ENCODE data around the gene MCFD2. TPM values are rescaled to one million over a fixed set of nuclear protein-coding genes. Genes with fewer than 3 reads are reported as not detected.

Gene MCFD2
- polyA plus RNA-seq, 1 donor (not counting 4 experiments of a cell fraction or from before 2014, with no cell fraction given) = 132 TPM

DNA sequence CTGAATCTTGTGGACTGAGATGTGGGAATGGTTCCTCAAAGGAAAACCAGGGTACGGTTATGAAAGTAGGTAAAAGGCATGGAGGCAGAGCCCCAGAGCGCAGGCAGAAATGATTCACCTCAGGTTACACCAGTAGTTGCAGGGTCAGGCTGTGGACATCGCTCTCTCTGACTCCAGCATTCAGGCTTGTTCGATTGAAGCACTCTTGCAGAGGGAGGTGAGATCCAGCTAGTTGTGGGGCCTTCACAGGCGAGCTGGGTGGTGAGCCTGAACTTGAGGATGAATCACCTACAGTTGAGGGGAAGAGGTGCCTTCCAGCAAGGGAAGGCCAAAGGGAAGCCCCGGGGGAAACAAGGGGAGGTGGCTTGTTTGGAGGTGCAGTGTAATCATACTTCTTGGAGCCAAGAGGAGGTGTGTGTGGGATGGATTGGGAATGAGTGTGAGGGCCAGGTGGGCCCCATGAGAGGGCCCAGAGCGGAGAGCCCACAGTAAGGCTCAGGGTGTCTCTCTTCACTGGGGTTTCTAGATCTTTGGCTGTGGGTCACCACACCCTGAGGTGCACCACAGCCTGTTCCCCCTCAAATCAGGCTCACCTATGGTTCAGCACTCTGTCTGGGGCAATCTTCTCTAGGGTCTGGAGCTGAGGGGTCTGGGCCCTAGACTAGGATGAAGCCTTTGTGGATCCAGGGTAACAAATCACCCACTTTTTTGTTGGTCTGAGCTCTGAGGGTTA lies 48.5 kb upstream of the MCFD2 start:
- no peaks in the 10 kb centered on the region for H3K79me2 ChIP-seq (ENCODE audit: control insufficient read depth, insufficient read depth, low read length)
- peaks cover 2 to 3% of the 10 kb centered on the region in 2 experiments for H3K36me3 ChIP-seq (ENCODE audit: control insufficient read depth in 2 of 2, extremely low read depth in 1 of 2, insufficient read depth in 2 of 2, low read length in 2 of 2)
- DNase-seq (ENCODE audit: low read depth, low spot score) (no peak), FAIRE-seq (no peak)
- H3K4me3 ChIP-seq (ENCODE audit: control insufficient read depth in 2 of 3, extremely low read depth in 1 of 3, insufficient read depth in 2 of 3, low read depth in 1 of 3, low read length in 3 of 3) = no peak overlapping the region
- no peak overlapping the region for H3K9ac ChIP-seq (ENCODE audit: control insufficient read depth, extremely low read depth, insufficient read depth, low read length)
- TF ChIP-seq EZH2 (IDR thresholded peaks at IDR 0.05; ENCODE audit: low read length) = no peak
- TF ChIP-seq, protein P1, sequence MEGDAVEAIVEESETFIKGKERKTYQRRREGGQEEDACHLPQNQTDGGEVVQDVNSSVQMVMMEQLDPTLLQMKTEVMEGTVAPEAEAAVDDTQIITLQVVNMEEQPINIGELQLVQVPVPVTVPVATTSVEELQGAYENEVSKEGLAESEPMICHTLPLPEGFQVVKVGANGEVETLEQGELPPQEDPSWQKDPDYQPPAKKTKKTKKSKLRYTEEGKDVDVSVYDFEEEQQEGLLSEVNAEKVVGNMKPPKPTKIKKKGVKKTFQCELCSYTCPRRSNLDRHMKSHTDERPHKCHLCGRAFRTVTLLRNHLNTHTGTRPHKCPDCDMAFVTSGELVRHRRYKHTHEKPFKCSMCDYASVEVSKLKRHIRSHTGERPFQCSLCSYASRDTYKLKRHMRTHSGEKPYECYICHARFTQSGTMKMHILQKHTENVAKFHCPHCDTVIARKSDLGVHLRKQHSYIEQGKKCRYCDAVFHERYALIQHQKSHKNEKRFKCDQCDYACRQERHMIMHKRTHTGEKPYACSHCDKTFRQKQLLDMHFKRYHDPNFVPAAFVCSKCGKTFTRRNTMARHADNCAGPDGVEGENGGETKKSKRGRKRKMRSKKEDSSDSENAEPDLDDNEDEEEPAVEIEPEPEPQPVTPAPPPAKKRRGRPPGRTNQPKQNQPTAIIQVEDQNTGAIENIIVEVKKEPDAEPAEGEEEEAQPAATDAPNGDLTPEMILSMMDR (optimal IDR thresholded peaks at IDR 0.05 in 1 of 3, IDR thresholded peaks at IDR 0.05 in 1 of 3, conservative IDR thresholded peaks at IDR 0.05 in 1 of 3; ENCODE audit: extremely low read depth in 1 of 3, insufficient read depth in 2 of 3, low read length in 3 of 3) = no peak
- H3K27ac ChIP-seq (ENCODE audit: control insufficient read depth, insufficient read depth, low read length) = peak overlapping the region; percentile 29
- dilution Hi-C loops (cut with MboI; ENCODE audit: extremely low pct_ligation_motif_present, low sequenced_read_pairs) = no loop called here
- H3K4me2 ChIP-seq (ENCODE audit: control insufficient read depth, extremely low read depth, insufficient read depth, low read depth, low read length) = no peak overlapping the region
- H3K27me3 ChIP-seq (ENCODE audit: control insufficient read depth, extremely low read depth, insufficient read depth, low read length) = no peaks in the 10 kb centered on the region
- H3K9me3 ChIP-seq (ENCODE audit: control insufficient read depth, low read depth, low read length) = no peaks in the 10 kb centered on the region
- H3K9me1 ChIP-seq (ENCODE audit: control insufficient read depth, extremely low read depth, insufficient read depth, low read length) = no peaks in the 10 kb centered on the region
- no peak overlapping the region for H2AFZ ChIP-seq (ENCODE audit: control insufficient read depth, low read length)
- H4K20me1 ChIP-seq (ENCODE audit: control insufficient read depth, extremely low read depth, insufficient read depth, low read length) = no peaks in the 10 kb centered on the region
- peaks cover 42% of the 10 kb centered on the region for H3K4me1 ChIP-seq (ENCODE audit: control insufficient read depth, extremely low read depth, insufficient read depth, low read length)

DNA sequence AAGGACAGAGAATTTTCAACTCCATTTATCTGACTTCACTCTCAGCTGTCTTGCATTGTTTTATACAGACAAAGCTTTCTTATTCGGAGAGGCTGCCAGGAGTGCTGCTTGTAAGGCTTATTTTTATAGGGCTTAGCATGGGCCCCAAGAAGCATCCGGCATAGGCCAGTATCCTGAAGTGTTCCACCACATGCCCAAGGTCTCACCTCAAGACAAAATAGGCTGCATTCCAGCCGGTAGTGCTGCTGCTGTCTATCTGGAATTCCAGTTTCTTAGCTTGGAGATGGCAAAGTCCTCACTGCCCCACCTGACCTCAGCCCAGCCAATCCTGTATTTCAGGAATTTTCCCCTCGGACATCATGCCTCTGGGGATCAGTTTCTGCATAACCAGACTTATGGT lies 47.6 kb upstream of the MCFD2 start:
- no peak overlapping the region for H2AFZ ChIP-seq (ENCODE audit: control insufficient read depth, low read length)
- H3K4me3 ChIP-seq (ENCODE audit: control insufficient read depth in 2 of 3, extremely low read depth in 1 of 3, insufficient read depth in 2 of 3, low read depth in 1 of 3, low read length in 3 of 3) = no peak overlapping the region
- H3K4me2 ChIP-seq (ENCODE audit: control insufficient read depth, extremely low read depth, insufficient read depth, low read depth, low read length) = no peak overlapping the region
- peaks cover 35% of the 10 kb centered on the region for H3K4me1 ChIP-seq (ENCODE audit: control insufficient read depth, extremely low read depth, insufficient read depth, low read length)
- H3K27me3 ChIP-seq (ENCODE audit: control insufficient read depth, extremely low read depth, insufficient read depth, low read length) = no peaks in the 10 kb centered on the region
- FAIRE-seq = no peak
- TF ChIP-seq, protein P1 (optimal IDR thresholded peaks at IDR 0.05 in 1 of 3, IDR thresholded peaks at IDR 0.05 in 1 of 3, conservative IDR thresholded peaks at IDR 0.05 in 1 of 3; ENCODE audit: extremely low read depth in 1 of 3, insufficient read depth in 2 of 3, low read length in 3 of 3) = no peak
- TF ChIP-seq EZH2 (IDR thresholded peaks at IDR 0.05; ENCODE audit: low read length) = no peak
- H3K9me1 ChIP-seq (ENCODE audit: control insufficient read depth, extremely low read depth, insufficient read depth, low read length) = no peaks in the 10 kb centered on the region
- DNase-seq (ENCODE audit: low read depth, low spot score) = no peak
- H3K36me3 ChIP-seq (ENCODE audit: control insufficient read depth in 2 of 2, extremely low read depth in 1 of 2, insufficient read depth in 2 of 2, low read length in 2 of 2) = peaks cover 4 to 6% of the 10 kb centered on the region in 2 experiments
- no peaks in the 10 kb centered on the region for H3K9me3 ChIP-seq (ENCODE audit: control insufficient read depth, low read depth, low read length)
- no peak overlapping the region for H3K9ac ChIP-seq (ENCODE audit: control insufficient read depth, extremely low read depth, insufficient read depth, low read length)
- H4K20me1 ChIP-seq (ENCODE audit: control insufficient read depth, extremely low read depth, insufficient read depth, low read length) = no peaks in the 10 kb centered on the region
- no peaks in the 10 kb centered on the region for H3K79me2 ChIP-seq (ENCODE audit: control insufficient read depth, insufficient read depth, low read length)
- dilution Hi-C loops (cut with MboI; ENCODE audit: extremely low pct_ligation_motif_present, low sequenced_read_pairs) = no loop called here
- H3K27ac ChIP-seq (ENCODE audit: control insufficient read depth, insufficient read depth, low read length) = no peak overlapping the region
